AG09309 (cell line): Measurements from ENCODE around the gene RAB14.

ENCODE experiments used
- DNase-seq: peaks from one replicate; pipeline ENCODE4 v3.0.0-alpha.2; 2010; ENCODE audit warnings: low read depth
- H3K4me3 ChIP-seq: 2 replicates; pipeline ENCODE4 v1.5.1; 2011; ENCODE audit warnings: mild to moderate bottlenecking, low read depth, low read length, moderate library complexity; ENCODE audit not compliant: control insufficient read depth
- TF ChIP-seq, protein P1 (sequence below): IDR thresholded peaks from 2 replicates; pipeline ENCODE4 v1.5.1; 2011; ENCODE audit warnings: mild to moderate bottlenecking, low read depth, low read length, inconsistent platforms; ENCODE audit not compliant: insufficient read depth, control insufficient read depth; ENCODE audit errors: missing control alignments

RAB14 gene

DNA sequence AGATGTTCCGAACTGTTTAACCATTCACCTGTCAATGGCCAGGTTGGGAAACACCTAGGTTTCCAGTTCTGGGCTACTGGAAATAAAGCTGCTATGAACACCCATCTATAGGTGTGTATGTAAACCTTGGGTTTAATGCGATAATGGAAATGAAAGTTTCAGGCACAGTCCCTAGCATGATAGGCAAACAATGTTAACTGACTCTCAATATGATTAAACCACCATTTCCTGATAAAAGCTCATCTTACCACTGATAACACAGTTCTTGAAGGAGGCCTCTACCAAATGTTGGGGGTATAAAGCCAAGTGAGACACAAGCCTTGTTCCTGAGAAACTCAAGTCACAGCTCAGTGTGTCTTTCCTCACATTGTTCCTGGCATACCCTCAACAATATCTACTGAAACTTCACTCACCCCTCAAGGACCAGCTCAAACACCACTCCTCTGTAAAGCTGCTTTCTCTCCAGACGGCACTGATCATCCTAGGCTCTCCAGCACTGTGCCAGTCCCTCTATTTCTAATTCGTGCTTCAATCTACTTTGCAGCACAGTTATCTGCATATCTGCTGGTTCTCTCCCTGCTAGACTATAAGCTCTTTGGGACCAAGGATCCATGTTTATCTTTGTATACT lies 15.8 kb downstream of the RAB14 start:
- no peak for DNase-seq
- H3K4me3 ChIP-seq = no peak overlapping the region
- TF ChIP-seq, protein P1, sequence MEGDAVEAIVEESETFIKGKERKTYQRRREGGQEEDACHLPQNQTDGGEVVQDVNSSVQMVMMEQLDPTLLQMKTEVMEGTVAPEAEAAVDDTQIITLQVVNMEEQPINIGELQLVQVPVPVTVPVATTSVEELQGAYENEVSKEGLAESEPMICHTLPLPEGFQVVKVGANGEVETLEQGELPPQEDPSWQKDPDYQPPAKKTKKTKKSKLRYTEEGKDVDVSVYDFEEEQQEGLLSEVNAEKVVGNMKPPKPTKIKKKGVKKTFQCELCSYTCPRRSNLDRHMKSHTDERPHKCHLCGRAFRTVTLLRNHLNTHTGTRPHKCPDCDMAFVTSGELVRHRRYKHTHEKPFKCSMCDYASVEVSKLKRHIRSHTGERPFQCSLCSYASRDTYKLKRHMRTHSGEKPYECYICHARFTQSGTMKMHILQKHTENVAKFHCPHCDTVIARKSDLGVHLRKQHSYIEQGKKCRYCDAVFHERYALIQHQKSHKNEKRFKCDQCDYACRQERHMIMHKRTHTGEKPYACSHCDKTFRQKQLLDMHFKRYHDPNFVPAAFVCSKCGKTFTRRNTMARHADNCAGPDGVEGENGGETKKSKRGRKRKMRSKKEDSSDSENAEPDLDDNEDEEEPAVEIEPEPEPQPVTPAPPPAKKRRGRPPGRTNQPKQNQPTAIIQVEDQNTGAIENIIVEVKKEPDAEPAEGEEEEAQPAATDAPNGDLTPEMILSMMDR = no peak

DNA sequence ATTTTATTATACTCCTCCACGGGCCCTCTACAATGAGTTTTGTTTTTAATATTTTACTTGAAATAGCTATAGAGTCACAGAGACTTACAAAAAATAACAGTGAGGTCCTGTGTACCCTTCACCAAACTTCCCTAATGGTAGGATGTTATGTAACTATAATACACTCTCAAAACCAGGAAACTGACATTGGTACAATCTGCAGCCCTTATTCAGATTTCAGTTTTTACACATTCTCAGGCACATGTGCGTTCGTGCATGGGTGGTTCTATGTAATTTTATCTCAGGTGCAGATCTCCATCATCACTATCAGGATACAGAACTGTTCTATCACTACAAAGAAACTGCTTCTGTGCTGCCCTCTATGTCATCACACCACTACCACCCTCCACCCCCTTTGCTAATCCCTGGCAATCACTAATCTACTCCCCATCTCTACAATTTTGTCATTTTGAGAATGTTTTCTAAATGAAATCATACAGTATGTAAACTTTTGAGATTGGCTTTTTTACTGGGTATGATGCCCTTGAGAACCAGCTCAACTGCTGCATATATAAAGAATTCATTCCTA lies 16.4 kb downstream of the RAB14 start:
- TF ChIP-seq, protein P1 = no peak
- no peak overlapping the region for H3K4me3 ChIP-seq
- DNase-seq = no peak

DNA sequence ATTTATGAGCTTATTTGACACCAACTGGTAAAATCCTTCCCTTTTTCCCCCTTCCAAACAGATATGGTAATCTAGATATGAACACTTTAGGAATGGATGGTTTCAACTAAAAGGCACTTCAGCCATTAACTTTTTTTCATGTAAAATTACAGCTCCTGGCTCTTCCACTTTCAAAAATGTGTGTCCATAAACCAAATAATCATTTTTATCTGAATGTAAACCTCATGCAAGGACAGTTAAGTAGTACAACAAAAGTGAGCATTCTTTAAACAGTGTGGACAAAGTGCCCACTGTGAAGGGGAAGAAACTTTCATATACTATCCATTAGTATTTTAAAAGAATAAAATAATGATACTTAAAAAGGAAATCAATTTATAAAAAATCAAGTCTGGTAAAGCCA lies 17.2 kb downstream of the RAB14 start:
- DNase-seq = no peak
- TF ChIP-seq, protein P1 = no peak
- no peak overlapping the region for H3K4me3 ChIP-seq

DNA sequence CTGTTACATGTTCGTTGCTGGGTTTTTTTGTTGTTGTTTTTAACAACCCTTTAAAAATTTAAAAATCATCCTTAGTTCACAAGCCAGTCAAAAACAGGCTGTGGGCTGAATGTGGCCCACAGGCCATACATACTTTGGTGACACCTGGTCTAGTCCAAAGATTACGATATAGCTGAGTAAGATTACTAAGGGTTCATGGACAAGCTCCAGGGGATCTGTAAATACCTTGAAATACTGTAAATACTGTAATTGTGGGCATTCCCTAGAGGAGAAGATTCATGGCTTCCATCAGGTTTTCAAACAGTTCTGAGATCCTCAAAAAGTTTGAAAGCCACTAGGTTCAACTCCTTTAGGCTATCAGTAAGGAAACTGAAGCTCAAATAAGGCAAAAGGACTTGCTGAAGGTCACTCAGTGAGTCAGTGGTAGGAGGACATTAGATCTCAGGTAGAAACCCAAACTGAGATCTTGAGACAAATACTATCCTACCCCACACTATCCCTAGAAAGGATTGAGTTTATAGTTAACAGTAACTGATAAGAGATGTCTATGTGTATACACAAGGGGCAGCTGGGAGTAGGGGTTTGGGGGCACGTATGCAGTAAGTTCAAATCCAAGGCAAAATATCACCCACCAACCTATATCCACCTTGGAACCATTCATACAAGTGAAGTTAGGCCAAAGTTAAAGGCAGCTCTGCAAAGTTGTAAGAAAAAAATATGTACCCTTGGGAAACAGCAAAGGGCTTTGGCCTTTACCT lies 17.8 kb downstream of the RAB14 start:
- H3K4me3 ChIP-seq = no peak overlapping the region
- no peak for DNase-seq
- TF ChIP-seq, protein P1 = no peak

DNA sequence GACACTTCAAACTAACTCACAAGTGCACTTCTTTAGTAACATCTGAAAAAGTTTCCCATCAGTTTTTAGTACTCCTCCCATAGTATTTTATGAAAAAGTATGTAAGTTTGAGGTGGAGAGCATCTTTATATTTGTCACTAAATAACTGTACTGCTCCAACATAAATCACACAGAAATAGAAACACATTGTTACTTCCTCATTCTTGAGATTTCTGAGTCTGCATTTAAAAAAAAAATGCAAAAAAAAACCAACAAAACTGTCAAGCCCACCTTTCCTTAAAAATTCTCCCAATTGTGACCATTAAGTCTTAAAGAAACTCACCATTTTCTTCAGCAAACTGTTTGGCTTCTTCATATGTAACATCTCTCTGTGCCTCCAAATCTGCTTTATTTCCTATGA lies 18.7 kb downstream of the RAB14 start:
- no peak for DNase-seq
- H3K4me3 ChIP-seq = no peak overlapping the region
- TF ChIP-seq, protein P1 = no peak

DNA sequence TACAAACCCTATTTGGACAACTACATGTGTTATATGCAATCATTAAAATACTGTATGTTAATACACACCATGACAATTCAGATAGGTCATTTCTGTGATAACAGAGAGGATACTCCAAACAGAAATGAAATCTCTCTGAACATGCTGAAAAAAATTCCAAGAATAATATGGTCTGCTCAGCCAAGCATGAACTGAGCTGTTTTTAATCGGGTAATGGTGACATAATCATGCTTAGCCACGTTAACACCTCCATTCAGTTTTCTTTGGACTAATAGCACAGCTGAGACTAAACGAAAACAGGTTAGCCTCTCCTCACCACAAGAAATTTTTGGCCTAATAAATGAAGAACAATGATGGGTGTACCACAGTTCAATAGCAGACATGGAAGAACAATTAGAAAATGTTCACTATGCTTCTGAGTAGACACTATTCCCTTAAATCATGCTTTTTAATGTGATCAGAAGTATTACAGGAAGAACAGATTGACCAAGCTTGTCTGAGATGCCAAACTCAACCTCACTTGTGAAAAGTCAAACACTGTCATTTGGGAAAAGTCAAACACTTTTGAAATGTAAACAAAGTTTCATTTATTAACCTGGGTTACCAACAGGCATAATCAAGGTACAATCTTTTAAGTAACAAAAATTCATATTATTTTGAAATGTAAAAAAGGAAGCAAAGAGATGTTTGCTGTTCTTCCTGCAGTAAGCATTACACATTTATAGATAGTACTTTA lies 19.4 kb downstream of the RAB14 start:
- no peak overlapping the region for H3K4me3 ChIP-seq
- no peak for DNase-seq
- TF ChIP-seq, protein P1 = no peak
